CD4-positive, alpha-beta T cell treated with Interleukin-6 at 100 ng/mL for 8 hours (primary cell): ENCODE data around the gene HOXA11.

Experiments used
- DNase-seq: peaks from one replicate; pipeline ENCODE4 v3.0.0-alpha.2; 2020; ENCODE audit warnings: mixed read lengths, low spot score

The HOXA11 gene

DNA sequence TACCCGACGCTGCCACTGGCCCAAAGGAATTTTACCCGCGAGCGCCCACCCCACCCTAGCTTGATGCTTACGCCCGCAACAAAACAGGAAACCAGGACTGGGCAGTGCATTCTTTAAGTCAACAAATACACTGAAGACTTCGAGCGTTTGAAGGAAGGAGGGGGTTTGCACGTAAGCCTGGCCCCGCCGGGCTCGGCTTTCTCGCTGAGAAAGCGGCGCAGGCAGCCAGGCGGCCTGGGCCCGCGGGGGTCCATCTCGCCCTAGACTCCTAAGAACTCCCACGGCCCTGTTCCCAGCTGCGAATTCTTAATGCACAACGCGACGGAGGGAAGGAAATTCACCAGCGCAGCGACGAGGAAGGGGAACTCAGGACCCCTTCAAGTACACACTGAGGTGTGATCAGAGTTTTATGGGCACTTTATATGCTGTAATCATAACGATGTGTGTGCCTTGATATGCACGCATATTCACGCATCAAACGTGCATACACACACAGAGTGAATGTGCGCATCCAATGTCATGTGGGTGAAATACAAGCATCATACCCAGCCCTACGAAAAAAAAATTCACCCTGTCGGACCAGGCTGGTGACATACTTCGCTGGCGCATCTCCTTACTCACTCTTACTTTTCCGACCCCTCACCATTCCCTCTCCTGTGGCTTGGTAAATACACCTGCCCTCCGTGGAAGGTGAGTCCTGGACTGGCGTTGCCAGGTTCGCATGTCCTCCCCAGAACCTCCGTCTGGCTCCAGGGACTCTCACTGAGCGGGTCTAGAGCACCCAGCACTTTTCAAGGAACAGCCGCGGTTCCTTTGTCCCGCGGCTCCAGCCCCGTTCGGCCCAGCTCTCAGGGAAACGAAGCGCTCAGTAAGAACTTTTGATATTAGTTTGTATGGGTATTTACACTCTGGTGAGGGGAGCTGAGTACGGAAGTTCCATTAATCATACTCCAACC is 20.6 kb upstream of the HOXA11 start:
- no peak for DNase-seq

DNA sequence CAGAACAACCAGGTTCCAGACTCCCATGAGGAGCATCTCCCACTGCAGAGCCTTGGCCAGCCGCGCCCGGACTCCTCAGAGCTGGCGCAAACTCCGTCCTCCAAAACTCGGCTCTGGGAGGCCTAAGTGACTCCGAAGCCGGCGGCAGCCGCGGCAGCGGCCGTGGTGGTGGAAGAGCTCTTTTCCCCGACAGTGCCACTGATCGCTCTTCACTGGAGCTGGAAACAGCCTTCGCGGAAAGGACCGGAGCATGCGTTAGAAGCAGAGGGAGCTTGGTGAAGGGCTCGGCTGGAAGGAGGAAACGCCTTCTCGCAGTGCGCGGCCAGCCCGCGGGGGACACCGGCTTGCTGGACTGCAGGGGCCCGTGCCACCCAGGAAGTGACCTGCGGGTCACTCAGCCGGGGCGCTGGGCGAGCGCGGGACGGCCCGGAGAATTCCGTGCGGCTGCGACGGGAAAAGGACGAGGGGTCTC is 19.9 kb upstream of the HOXA11 start:
- DNase-seq = no peak

DNA sequence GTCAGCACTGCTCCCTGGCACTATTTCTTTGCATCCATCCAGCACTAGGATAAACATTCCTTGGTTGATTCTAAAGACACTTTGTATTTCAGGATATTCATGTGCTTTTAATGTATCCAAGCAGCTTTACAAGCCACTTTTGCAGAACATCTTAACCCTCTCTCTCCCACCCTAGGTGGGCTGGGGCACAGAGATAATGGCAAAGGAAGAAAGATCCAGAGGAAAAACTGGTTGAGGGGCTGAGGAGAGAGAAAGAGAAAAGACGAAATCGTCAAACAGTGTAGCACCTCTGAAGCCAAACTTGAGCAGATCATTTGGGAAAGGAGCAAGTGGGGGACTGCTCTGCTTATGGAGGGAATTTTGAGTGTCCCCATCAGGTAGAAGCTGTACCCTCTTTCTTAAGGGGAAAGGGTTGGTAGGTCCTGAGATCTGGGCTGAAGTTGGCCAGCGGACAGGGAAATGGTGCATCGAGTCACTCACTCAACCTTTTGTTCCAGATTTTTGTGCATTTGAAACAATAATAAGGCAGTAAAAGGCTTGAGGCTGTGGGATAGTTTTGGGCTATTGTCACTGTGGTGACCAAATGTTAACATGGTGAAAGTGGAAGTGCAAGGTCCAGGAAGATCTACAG is 19.0 kb upstream of the HOXA11 start:
- no peak for DNase-seq

DNA sequence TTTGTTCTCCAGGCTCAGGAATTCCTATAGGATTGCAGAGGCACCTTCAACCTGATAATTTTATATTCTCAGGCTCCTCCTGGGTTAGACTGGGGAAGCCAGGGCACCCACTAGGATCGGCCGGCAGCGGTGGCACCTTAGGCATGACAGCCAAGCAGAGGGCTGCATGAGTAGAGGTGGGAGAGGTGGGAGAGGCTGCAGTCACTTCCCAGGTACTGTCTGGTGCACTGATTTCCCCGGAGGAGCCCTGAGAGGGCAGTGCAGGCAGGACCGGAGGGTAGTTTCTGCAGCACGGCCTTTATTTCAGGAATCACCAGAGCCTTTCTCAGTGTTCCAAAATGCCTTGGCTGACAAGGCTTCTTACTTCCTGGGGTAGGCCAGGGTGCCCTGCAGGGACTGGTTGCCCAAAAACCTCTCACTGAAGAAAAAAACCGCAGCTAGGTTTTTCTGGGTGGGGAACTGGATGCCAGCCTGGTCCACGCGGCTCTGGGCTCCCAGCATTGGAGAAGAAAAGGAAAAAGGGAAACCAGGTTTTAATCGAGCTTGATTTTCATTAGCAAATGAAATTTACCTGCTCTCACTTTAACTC is 18.4 kb upstream of the HOXA11 start:
- DNase-seq = no peak

DNA sequence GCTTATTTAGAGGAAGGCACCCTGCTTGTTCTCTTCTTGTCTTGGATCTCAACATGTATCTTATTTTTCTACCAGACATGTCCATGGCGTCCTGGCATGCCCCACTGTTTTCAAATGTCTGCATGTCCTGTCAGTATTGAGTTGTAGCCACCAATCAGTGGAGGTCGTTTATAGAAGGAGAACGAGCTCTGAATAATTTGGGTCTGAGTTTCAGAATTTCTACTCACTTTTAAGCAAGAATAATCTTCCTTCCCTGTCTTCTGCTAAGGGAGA is 17.8 kb upstream of the HOXA11 start:
- no peak for DNase-seq

DNA sequence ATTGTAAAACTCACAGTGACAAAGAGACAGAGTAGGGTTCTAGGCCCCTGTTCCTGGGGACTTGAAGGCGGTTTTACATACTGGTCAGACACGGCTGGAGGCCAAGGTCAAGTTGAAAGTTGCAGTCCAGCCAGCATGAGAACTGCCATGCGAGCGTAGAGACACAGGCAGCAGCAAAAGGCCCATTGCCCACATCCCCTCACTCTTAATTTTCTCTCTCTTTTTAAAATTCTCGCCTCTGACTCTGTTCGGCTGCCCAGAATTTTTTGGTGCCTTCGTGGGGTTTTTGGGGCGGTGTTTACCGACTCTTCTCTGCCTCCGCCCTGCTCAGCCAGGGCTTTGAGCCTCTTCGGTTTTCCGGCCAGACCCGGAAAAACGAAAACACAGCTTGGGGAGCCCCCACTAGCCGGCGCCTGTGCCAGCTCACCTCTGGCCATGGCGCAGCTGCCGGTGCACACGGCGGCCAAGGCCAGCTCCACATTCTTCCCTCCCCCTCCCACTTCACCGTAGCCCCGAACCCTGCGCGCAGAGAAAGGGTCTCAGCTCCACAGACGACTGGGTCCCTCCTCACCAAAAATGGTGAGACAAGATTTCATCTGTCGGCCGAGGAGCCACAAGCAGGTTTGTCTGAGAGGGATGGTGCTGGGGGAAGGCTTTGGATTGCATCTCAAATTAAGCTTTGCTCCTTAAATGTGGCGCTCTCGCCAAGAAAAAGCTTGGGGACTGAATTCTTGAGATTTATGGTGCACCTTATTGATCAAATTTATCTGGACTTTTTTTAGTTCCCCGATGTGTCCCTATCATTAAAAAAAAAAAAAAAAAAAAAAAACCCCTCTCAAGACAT is 17.2 kb upstream of the HOXA11 start:
- DNase-seq = no peak

DNA sequence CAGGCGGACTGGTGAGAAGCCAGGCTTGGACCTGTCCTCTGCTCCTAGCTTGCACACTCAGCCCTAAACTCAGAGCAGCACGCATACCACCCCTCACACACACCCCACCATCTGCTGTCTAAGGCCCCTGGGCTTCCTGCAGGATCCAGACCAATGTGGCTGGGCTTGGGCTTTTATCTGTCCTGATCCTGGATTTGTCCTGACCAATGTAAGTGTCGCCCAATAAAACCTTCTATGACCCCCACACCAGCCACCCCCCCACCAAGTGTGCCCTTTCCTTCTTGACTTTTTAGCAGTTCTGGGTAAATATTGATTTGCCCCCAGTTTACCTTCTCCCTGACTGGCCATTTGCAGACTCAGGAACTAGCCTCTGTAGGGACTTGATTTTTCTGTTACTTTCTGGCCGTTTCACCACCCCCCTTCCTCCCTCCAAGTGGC is 16.6 kb upstream of the HOXA11 start:
- DNase-seq = no peak

DNA sequence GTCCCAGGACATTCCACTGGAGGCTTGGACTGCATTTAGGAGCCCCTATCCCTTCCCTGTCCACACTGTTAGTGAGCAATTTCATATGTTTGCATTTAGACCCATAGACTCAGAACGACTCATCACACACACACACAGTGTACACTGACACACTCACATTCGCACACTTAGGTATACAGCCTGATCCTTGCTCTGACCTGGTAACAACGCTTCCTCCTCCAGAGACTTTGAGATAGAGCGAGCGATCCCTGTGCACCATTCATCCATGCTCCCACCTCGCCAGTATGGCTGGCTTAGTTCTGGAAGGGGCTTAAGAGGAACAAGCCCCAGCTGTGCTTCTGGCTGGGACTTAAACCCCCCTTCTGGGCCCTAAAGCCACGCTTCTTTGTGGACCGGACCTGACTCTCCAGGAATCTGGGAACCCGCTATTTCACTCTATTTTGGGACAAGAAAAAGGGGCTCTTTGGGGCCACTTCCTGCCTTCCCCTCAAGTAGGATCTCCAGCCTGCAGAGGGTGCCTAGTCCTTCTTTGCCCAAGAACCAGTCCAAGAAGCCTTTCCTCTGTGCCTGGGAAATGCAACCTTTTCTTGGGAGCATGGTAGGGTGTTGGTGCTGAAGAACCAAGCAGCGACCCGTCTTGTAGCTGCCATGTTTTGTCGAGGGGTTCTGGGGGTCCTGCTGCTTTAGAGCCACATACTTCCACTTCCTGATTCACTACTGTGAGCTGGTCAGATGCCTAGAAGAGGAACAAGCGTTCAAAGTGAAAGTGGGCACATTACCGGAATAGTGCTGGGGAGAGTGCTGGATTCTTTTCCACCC is 15.9 kb upstream of the HOXA11 start:
- no peak for DNase-seq

DNA sequence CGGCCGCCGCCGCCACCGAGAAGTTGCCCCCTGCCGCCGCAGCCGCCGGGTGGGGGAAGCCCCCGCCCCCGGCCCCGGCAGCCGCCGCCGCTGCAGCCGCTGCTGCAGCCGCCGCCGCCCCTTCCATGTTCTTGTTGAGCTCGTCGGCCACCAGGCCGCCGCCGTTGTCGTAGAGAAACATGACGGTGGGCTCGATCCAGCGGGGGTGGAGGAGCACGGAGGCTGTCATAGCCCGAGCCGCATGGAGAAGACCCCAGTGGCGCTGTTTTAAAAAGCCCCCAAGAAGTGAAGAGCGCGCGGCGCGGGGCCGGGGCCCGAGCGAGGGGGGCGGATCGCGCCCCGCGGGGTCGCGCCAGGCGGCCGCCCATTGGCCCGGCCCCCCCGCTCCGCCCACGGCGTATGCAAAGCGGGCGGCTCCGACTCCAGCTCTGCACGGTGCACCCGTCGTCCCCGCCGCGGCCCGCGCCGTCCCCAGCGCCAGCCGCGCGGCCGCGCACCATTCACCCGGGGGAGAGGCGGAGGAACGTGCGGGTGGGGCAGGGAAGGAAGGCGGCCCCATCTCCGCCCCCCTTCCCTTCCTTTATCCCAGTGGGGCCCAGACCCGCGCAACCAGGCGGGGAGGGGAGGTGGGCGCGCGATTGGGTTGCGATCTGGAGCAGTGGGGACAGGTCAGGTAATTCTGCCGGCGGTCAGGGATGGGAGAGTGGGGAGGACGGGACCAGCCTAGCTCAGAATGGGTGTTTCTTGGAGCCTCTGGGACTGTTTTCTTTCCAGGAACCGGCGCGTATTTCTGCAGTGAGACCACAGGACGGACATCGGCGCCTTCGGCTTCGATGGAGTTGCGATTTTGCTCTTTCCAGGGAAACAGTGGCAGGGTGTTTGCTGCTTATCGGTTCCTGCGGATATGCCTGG is 15.1 kb upstream of the HOXA11 start, which contains the start of gene HOXA13:
Gene HOXA13 (minus strand): TSS at position 243 of the 912 bp plus-strand sequence. CDS start 14 bp downstream, at position 229.
- no peak for DNase-seq

DNA sequence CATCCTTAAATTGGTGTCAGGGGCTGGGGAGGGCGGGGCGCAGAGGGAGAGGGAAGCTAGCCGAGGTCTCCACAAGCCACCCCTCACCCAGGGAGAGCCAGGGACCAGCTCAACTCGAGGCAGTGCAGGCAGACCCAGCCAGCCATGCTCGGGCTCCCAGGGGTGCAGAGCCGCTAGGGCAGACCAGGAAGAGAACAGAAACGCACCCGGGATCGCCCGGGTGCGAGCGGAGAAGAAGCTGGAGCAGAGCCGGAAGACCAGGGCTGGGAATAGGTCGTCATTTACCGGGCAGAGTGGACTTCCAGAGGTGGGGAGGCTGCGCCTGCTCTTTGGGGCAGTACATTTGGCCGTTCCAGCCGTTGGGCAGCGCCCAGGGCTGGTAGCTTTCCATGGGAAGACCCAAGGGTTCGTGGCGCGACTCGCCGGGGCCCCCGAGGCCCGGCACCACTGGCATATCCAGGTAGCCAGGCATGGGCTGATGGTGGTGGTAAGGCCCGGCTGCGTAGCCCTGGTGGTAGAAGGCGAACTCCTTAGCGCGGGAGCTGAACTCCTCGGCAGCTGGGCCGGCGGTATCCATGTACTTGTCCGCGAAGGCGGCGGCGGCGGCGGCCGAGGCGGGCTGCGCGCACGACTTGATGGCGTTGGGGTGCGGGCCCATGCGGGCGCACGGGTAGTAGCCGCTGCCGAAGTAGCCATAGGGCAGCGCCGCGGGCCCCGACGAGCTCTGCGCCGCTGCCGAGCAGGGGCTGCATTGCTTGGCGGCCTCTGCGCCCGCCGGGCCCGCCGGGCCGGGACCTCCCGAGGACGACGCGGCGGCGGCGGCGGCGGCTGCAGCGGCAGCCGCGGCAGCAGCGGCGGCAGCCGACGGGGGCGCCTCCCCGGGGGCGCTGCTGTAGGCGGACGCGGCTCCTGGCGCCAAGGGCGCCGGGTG is 14.1 kb upstream of the HOXA11 start:
- no peak for DNase-seq

DNA sequence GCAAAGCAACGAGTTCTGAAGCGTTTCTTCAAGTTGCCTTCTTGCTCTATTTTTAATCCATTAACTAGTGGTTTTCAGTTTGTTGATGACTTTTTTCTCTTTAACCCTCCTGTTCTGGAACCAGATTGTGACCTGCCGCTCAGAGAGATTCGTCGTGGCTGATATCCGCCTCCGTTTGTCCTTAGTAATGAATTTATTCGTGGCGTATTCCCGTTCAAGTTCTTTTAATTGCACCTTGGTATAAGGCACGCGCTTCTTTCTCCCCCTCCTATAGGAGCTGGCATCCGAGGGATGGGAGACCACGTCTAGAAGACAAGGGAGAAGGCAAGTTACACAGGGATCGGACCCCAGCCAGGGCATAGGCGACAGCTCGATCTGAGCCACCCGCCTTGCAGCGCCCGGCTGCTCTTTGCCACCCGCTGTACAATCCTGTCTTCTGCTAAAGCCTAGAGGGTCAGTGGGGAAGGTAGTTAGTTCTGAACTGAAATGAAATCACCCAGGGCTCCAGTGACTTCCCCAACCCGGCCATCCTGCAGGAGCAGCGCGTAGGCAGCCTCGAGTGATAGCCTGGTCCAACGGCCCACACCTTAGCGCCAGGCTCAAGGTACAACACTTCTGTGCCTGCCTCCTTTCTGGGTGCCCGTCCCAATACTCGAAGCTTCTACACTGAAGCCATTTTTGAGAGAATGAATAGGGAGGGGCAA is 13.3 kb upstream of the HOXA11 start:
- DNase-seq = no peak

DNA sequence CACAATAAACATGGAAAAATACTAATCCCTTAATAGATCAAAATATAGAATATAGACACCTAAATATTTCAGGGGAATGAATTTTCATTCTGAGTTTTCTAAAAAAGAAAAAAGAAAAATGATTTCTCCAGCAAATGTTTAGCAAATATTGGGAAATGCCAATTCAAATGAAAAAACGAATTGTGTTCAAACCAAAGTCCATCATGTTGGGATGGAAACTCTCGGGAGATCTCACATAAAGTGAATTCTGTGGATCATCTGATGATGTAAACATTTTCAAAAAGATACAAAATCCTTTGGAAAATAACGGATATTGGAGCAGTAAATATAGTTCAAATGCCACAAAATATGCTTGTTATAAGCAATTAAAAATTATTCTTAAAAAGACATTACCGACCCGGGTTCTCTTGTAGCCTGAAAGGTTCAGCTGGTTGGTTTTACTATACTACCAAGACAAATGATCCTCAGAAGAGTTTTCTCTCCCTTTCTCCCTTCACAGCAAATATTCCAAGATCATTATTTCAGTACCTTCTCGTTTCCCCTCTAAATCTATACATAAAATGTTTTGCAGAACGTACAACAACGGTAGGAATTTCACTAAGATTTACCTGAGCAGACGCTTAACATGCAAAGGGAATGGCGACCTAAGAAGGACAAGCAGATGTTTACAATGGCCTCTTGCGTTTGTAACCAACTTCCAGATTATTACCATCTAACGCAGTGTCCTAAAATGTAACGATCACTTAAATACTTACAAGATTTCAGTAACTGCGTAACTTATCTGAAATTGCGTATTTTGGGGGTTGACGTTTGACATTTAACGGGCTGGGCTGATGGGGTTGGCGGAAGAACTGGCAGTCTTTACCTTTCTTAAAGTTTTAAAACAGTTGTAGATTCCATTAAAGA is 12.4 kb upstream of the HOXA11 start:
- no peak for DNase-seq

DNA sequence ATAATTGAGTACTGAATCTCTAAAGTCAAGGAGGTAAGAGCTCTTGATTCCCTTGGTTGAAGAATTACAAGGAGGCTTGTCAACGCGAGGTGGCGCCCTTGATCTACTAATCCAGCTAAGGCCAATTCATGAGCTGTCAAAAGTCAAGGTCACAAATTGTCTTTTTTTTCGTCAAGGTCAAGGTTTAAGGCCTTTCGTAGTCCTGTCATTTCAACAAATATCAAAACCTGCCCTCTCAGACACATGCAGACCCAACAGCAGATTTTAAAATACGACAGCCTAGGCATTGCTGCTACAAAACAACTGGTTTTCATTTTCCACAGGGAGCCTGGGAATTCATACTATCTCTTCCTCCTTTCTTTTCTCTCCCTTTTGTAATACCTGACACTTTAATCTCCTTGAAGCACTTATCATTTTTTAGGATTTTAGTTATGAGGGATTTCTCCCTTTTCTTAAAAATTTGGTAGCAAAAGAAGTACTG is 11.3 kb upstream of the HOXA11 start:
- DNase-seq = peak; percentile 73

DNA sequence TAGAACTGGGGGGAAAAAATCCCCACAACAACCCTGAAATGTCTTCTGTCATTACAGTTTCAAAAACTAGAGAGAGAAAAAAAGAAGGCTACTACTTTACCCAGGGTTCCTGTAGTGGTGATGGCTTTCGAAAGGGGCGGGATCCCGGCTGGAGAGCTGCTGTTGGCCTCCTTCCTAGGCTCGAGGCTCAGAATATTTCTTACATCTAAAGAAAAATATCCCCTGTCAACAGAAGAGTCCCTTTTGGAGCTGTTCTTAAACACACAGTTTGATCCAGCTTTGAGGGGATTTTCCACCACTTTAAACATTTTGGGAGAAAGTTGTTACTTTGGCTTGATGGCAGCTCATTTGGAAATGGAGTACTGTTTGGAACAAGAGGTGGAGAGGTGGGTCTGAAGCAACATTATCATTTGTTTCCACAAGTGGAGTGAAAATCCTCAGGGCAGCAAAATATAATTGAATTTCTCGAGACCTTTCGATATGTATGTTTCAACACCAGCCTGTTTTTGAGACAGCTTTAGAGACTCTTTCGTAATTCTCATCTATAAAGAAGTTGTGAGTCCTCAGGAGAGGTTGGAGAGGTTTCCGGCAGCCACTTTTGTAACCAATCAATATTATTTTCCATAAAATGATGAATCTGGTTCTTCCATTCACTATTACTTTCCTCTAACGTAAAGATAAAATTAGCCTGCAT is 9.8 kb upstream of the HOXA11 start:
- DNase-seq = no peak

DNA sequence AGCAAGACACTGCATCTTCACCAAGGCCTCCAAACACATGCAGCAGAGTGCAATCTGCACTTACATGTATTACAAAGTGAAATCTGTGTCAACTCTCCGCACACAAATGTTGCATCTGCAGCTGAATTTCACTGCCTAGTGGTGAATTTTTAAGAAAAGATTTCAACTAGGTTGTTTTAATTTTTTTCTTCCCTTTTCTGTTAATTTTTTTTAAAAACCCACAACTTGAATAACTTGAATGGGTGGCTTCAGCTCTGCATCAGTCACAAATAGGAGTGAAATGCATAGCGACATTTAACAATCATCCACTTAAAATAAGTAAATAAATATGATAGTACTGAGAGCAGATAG is 8.9 kb upstream of the HOXA11 start:
- DNase-seq = no peak

DNA sequence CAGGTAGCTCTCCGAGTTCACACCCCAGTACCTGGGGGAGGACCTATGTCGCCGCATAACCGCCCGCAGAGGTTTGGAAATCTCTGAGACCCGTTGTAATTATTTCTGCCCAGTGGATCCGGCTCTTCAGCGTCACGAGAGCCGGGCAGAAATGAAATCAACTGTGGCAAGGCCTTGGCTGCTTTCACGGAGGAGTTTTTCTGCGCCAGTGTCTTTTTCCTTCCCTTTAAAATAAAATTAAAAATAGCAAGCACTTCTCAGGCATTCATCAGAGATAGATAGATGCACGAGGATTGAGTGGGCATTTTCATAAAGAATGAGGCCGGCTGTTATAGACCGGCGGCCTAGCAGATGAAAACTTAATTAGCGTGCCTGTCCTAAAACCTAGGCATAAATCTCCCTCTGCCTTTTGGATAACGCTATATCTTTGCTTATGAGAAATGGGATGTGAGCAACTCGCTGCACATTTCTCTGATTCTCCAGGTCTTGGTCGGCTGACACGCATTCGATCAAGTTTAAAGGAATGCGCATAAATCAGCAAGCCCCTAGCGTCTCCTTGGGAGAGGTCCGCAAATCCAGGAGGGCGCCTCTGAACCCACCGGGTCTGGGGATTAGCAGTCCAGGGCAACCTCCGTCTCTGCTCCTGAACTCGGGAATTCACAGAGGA is 8.4 kb upstream of the HOXA11 start:
- no peak for DNase-seq
